ENCODE results near the gene DRC3. TPM values are rescaled to one million over a fixed set of nuclear protein-coding genes. Genes with fewer than 3 reads are reported as not detected.

DRC3 gene
- total RNA-seq, 1 experiment from 2014 or later, result 0.68 TPM

- Histone ChIP-seq H2BK20ac (ENCODE audit: low read depth, low read length, poor library complexity, severe bottlenecking) (no peak overlapping the region), H4K8ac (replicated peaks; ENCODE audit: insufficient read length, low read depth, low read length) (no peak overlapping the region), H2AFZ (ENCODE audit: low read length) (no peak overlapping the region), H2AK5ac (ENCODE audit: insufficient read length, low read length) (no peak overlapping the region), H3K18ac (ENCODE audit: insufficient read length, low read depth, low read length) (no peak overlapping the region), H3K23me2 (ENCODE audit: insufficient read length, low read depth, low read length, poor library complexity, severe bottlenecking) (no peaks in the 10 kb centered on the region), H2BK5ac (ENCODE audit: insufficient read length, low read length) (no peak overlapping the region), H4K5ac (ENCODE audit: insufficient read length, low read depth, low read length) (no peak overlapping the region), H3T11ph (ENCODE audit: low read length) (no peak overlapping the region), H3K79me2 (ENCODE audit: insufficient read depth, low read length) (no peaks in the 10 kb centered on the region), H2BK15ac (ENCODE audit: low read depth, low read length) (no peak overlapping the region), H3K56ac (ENCODE audit: insufficient read length, low read depth, low read length) (no peak overlapping the region), H3K9ac (ENCODE audit: extremely low read depth, insufficient read length, low read length) (no peak overlapping the region), H3K4ac (ENCODE audit: low read depth, low read length) (no peak overlapping the region), H3K4me1 (ENCODE audit: insufficient read depth, low read length) (no peaks in the 10 kb centered on the region), H3K79me1 (ENCODE audit: insufficient read depth, low read depth, low read length, poor library complexity, severe bottlenecking) (no peaks in the 10 kb centered on the region), H3K9me3 (ENCODE audit: control insufficient read depth, low read depth, low read length) (no peaks in the 10 kb centered on the region), H3K27ac (ENCODE audit: insufficient read length, low read depth, low read length) (no peak overlapping the region), H2BK120ac (ENCODE audit: low read depth, low read length, poor library complexity, severe bottlenecking) (no peak overlapping the region), H3K27me3 (ENCODE audit: insufficient read depth, low read length) (no peaks in the 10 kb centered on the region), H3K23ac (ENCODE audit: insufficient read length, low read depth, low read length) (no peak overlapping the region), H4K20me1 (ENCODE audit: control insufficient read depth, insufficient read depth, insufficient read length) (no peaks in the 10 kb centered on the region), H2BK12ac (ENCODE audit: insufficient read length, low read depth, low read length) (no peak overlapping the region), H3K14ac (ENCODE audit: insufficient read depth, low read length) (no peak overlapping the region), H3K4me2 (ENCODE audit: insufficient read depth, insufficient read length, low read length) (no peak overlapping the region), H4K91ac (ENCODE audit: insufficient read length, low read depth, low read length) (no peak overlapping the region)
- Mint-ChIP-seq H3K36me3 (ENCODE audit: insufficient read depth in 1 of 3, low read depth in 3 of 3) (no peaks in the 10 kb centered on the region), H3K27ac (no peak overlapping the region; a peak in 1 of 7 replicates), H3K4me1 (peaks cover 0 to 5% of the 10 kb centered on the region in 2 experiments; a peak in 1 of 4 replicates), H3K4me3 (no peak overlapping the region), H3K9me3 (no peaks in the 10 kb centered on the region), H3K27me3 (ENCODE audit: low read depth) (no peaks in the 10 kb centered on the region)
- no peak for DNase-seq
- TF ChIP-seq CTCF (conservative IDR thresholded peaks at IDR 0.05), result no peak
- no CpG with 5 or more reads among the region's 2 CpGs for WGBS (ENCODE audit: extremely low coverage, insufficient read length, low lambda C conversion rate)
Measured at GRCh38 chr17:17965152-17965721, 7.4 kb upstream of the DRC3 start.
